HG03045 (cell line): ENCODE results near the gene SEMA3G.

ENCODE experiments used
- ATAC-seq: cut with Tn5 transposase; IDR thresholded peaks from one replicate; pipeline ENCODE4 v1.9.1; 2021; ENCODE audit warnings: mild to moderate bottlenecking, moderate library complexity; ENCODE audit not compliant: unreplicated experiment

Gene SEMA3G

GRCh38 chr3:52444860-52445793 lies at the start of gene SEMA3G:
SEMA3G (minus strand) TSS chr3:52445103; CDS start chr3:52445027, 76 bp downstream.
- peak; percentile 71 for ATAC-seq

- ATAC-seq = no peak
These were observed 49.5 kb upstream of the SEMA3G start for GRCh38 chr3:52494445-52494844.

- no peak for ATAC-seq
These were observed 48.5 kb upstream of the SEMA3G start for GRCh38 chr3:52493232-52494017.

GRCh38 chr3:52492059-52492458 lies 47.2 kb upstream of the SEMA3G start:
- ATAC-seq = no peak

GRCh38 chr3:52490939-52491526 lies 46.1 kb upstream of the SEMA3G start:
- ATAC-seq = no peak

GRCh38 chr3:52490035-52490938 lies 45.4 kb upstream of the SEMA3G start:
- no peak for ATAC-seq

- no peak for ATAC-seq
These were observed 44.5 kb upstream of the SEMA3G start for GRCh38 chr3:52489453-52489852.

GRCh38 chr3:52488746-52489145 lies 43.8 kb upstream of the SEMA3G start:
- no peak for ATAC-seq

GRCh38 chr3:52487788-52488691 lies 43.1 kb upstream of the SEMA3G start:
- no peak for ATAC-seq

- no peak for ATAC-seq
These were observed 42.3 kb upstream of the SEMA3G start for GRCh38 chr3:52487050-52487787.

GRCh38 chr3:52484680-52485461 lies 40.0 kb upstream of the SEMA3G start:
- ATAC-seq = no peak

GRCh38 chr3:52483577-52484381 lies 38.9 kb upstream of the SEMA3G start:
- ATAC-seq = no peak

GRCh38 chr3:52483081-52483480 lies 38.2 kb upstream of the SEMA3G start:
- no peak for ATAC-seq

- no peak for ATAC-seq
These were observed 37.1 kb upstream of the SEMA3G start for GRCh38 chr3:52481819-52482521.

- no peak for ATAC-seq
These were observed 36.1 kb upstream of the SEMA3G start for GRCh38 chr3:52480768-52481715.
